Gastroesophageal sphincter (tissue), 4 donors: ENCODE data around the gene TAF12. TPM values are rescaled to one million over a fixed set of nuclear protein-coding genes. Genes with fewer than 3 reads are reported as not detected.

ENCODE experiments used
- ATAC-seq: fragments of 150-250 bp; one replicate; pipeline ENCODE4 v1.9.1; 2016; ENCODE audit warnings: mild to moderate bottlenecking, moderate library complexity
- H3K27ac ChIP-seq, 4 donors: fragments of 200-600 bp; sonication (generic) in 3 of 4; 1 replicate in 3 of 4; 2 replicates in 1 of 4; pipeline ENCODE4 v1.5.1; 2016 to 2019
- H3K27me3 ChIP-seq: fragments of 200-600 bp; sonication (generic); one replicate; pipeline ENCODE4 v1.5.1; 2019
- H3K36me3 ChIP-seq, 2 donors: fragments of 200-600 bp; sonication (generic); one replicate each; pipeline ENCODE4 v1.5.1; 2019; ENCODE audit warnings: control low read depth in 1 of 2
- H3K4me1 ChIP-seq, 3 donors: fragments of 200-600 bp; sonication (generic); 1 replicate in 2 of 3; 2 replicates in 1 of 3; pipeline ENCODE4 v1.5.1; 2016 to 2019; ENCODE audit warnings: control low read depth in 2 of 3
- H3K4me3 ChIP-seq, 2 donors: fragments of 200-600 bp; sonication (generic); one replicate each; pipeline ENCODE4 v1.5.1; 2019; ENCODE audit warnings: mild to moderate bottlenecking in 1 of 2, moderate library complexity in 1 of 2
- H3K9me3 ChIP-seq, 3 donors: fragments of 200-600 bp; sonication (generic); one replicate each; pipeline ENCODE4 v1.5.1; 2017 to 2019; ENCODE audit warnings: control low read depth in 2 of 3
- EP300 ChIP-seq: sonication (generic); formaldehyde crosslinking; IDR thresholded peaks from one replicate; pipeline ENCODE4 v1.6.1; 2017; ENCODE audit warnings: antibody characterized with exemption, mild to moderate bottlenecking
- POLR2A ChIP-seq, 2 donors: fragments of 450-650 bp; IDR thresholded peaks; one replicate each; pipeline ENCODE4 v1.6.1; 2017; ENCODE audit warnings: antibody characterized with exemption in 2 of 2, mild to moderate bottlenecking in 2 of 2, moderate library complexity in 1 of 2
- POLR2AphosphoS5 ChIP-seq: sonication (generic); formaldehyde crosslinking; IDR thresholded peaks from one replicate; pipeline ENCODE4 v1.6.1; 2017; ENCODE audit warnings: antibody characterized with exemption
- WGBS, 2 donors: methylation state at CpG; one replicate each; pipeline ENCODE4 v1.1.5; 2018; ENCODE audit warnings: low coverage in 1 of 2; 5-methylcytosine and 5-hydroxymethylcytosine counted together
- total RNA-seq, 4 donors: library from RNA; depleted of rRNA; stranded (reverse); fragments of >200 nt; gene quantifications; one replicate each; pipeline ENCODE4 v1.1.0, GENCODE V29; 2016
- TF ChIP-seq, protein P1 (sequence below), 4 experiments: fragments of 200-600 bp in 2 of 4; fragments of 450-650 bp in 2 of 4; sonication (generic) in 1 of 4; IDR thresholded peaks; one replicate each; pipeline ENCODE4 v1.5.1; 2017 to 2019; ENCODE audit warnings: antibody characterized with exemption in 4 of 4, mild to moderate bottlenecking in 2 of 4, moderate library complexity in 2 of 4

Gene TAF12
- total RNA-seq, 4 donors from 2014 or later: 12.4 to 22.3 (median 16.7) TPM

DNA sequence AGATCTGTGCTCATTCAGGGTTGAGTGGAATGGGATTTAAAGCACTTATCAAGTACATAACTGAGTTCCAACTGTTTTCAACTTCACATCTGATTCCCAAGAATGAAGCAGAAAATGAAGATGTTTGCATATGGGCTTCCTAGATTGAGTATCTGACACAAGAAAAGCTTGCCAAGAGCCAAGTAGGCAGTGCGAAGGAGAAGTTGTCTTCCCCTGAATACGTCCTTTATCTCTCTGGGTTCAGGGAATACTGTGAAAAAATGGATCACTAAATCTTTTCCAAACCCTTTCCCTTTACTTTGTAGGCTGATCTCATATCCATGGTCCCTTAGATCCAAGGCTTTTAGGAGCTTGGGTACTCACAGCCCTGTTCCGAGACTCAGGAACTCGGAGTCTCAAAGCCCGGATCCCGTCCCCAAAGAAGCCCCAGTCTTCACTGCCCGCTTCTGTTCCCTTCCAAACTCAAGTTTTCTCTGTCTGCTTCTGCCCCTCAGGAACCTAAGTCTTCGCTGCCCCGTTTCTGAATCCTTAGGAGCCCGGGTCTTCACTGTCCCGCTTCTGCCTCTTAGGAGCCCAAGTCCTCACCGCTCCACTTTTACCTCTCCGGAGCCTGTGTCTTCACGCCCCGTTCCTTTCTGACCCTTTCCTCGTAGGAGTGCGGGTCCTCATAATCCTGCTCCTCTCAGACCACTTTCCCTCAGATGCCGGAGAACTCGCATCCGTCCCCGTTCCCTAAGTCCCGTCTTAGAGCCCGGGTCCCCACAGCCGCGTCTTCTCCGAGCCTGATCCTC, 616 bp downstream of the TAF12 start:
- Histone ChIP-seq H3K36me3 (no peaks in the 10 kb centered on the region), H3K27me3 (no peaks in the 10 kb centered on the region), H3K4me3 (peak overlapping the region; percentile 74 to 78), H3K27ac (peak overlapping the region; percentile 70 to 92 (median 88)), H3K9me3 (no peaks in the 10 kb centered on the region), H3K4me1 (peaks cover 0 to 46% (median 8%) of the 10 kb centered on the region in 3 donors)
- 0 to 1% methylated on average over 10 to 26 of the region's 26 CpGs for WGBS, 2 donors
- peak; percentile 55 for ATAC-seq
- no peak for TF ChIP-seq POLR2AphosphoS5
- TF ChIP-seq, protein P1, sequence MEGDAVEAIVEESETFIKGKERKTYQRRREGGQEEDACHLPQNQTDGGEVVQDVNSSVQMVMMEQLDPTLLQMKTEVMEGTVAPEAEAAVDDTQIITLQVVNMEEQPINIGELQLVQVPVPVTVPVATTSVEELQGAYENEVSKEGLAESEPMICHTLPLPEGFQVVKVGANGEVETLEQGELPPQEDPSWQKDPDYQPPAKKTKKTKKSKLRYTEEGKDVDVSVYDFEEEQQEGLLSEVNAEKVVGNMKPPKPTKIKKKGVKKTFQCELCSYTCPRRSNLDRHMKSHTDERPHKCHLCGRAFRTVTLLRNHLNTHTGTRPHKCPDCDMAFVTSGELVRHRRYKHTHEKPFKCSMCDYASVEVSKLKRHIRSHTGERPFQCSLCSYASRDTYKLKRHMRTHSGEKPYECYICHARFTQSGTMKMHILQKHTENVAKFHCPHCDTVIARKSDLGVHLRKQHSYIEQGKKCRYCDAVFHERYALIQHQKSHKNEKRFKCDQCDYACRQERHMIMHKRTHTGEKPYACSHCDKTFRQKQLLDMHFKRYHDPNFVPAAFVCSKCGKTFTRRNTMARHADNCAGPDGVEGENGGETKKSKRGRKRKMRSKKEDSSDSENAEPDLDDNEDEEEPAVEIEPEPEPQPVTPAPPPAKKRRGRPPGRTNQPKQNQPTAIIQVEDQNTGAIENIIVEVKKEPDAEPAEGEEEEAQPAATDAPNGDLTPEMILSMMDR (IDR thresholded peaks at IDR 0.05): no peak
- no peak for TF ChIP-seq EP300
- no peak for TF ChIP-seq POLR2A (IDR thresholded peaks at IDR 0.05)

GRCh38 chr1:28640766-28641165, 2.1 kb downstream of the TAF12 start:
- Histone ChIP-seq H3K4me3 (no peak overlapping the region), H3K27ac (no peak overlapping the region), H3K27me3 (no peaks in the 10 kb centered on the region), H3K4me1 (peaks cover 0 to 44% (median 8%) of the 10 kb centered on the region in 3 donors), H3K36me3 (peaks cover 0 to 5% of the 10 kb centered on the region in 2 donors), H3K9me3 (no peaks in the 10 kb centered on the region)
- WGBS, 2 donors: 63 to 67% methylated on average over 1 of the region's 1 CpG
- ATAC-seq: no peak
- TF ChIP-seq POLR2AphosphoS5 (no peak), POLR2A (IDR thresholded peaks at IDR 0.05) (no peak), EP300 (no peak)
- TF ChIP-seq, protein P1 (IDR thresholded peaks at IDR 0.05): no peak

- H3K4me3 ChIP-seq: no peak overlapping the region
- no peaks in the 10 kb centered on the region for H3K4me1 ChIP-seq
- TF ChIP-seq POLR2A (IDR thresholded peaks at IDR 0.05): no peak
- TF ChIP-seq, protein P1 (IDR thresholded peaks at IDR 0.05): no peak
- WGBS, 2 donors: 89 to 95% methylated on average over 1 to 4 of the region's 4 CpGs
- ATAC-seq: no peak
- H3K9me3 ChIP-seq: no peaks in the 10 kb centered on the region
- H3K27me3 ChIP-seq: no peaks in the 10 kb centered on the region
- peaks cover 0 to 5% of the 10 kb centered on the region in 2 donors for H3K36me3 ChIP-seq
- no peak overlapping the region for H3K27ac ChIP-seq
Measured at GRCh38 chr1:28632560-28632959, 10.3 kb downstream of the TAF12 start.

DNA sequence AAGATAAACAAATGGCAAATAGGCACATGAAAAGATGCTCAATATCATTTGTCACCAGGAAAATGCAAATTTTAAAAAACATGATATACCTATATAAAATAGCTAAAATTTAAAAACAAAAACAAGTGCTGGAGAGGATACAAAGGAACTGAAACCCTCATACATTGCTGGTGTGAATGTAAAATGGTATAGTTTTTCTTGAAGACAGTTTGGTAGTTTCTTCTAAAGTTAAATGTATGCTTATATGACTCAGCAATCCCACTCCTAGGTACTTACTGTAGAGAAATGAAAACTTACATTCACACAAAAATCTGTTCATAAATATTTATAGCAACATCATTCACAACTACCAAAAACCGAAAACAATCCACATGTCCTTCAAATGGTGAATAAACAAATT, 11.2 kb downstream of the TAF12 start:
- H3K9me3 ChIP-seq: no peaks in the 10 kb centered on the region
- 88 to 100% methylated on average over 1 of the region's 1 CpG for WGBS, 2 donors
- no peak overlapping the region for H3K27ac ChIP-seq
- H3K27me3 ChIP-seq: no peaks in the 10 kb centered on the region
- H3K4me1 ChIP-seq: no peaks in the 10 kb centered on the region
- peaks cover 0 to 2% of the 10 kb centered on the region in 2 donors for H3K36me3 ChIP-seq
- TF ChIP-seq, protein P1 (IDR thresholded peaks at IDR 0.05): no peak
- no peak for TF ChIP-seq EP300
- no peak for TF ChIP-seq POLR2A (IDR thresholded peaks at IDR 0.05)
- no peak for TF ChIP-seq POLR2AphosphoS5
- H3K4me3 ChIP-seq: no peak overlapping the region
- no peak for ATAC-seq

DNA sequence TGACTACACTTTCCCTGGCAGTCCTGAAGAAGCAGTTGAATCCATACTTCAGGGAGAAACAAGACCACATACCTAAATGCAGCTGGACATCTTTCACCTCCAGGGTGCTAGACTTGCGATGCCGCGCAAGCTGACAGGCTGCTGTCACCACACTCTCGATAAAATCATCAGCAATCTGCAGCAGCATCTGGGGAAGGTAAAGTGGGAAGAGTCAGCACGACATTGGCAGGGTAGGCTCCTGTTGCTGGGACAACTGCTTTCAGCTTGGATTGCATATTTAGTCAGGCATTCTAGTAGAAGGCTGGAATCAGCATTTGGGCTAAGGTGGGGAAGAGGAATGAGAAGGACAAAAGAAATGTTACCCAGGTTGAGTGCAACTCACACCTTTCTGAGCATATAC, 29.7 kb downstream of the TAF12 start:
- no peak for ATAC-seq
- no peak overlapping the region for H3K4me3 ChIP-seq
- peaks cover 2 to 99% of the 10 kb centered on the region in 2 donors for H3K36me3 ChIP-seq
- H3K27me3 ChIP-seq: no peaks in the 10 kb centered on the region
- no peaks in the 10 kb centered on the region for H3K4me1 ChIP-seq
- no peak overlapping the region for H3K27ac ChIP-seq
- 83% methylated on average over 1 of the region's 5 CpGs; no CpG with 5 or more reads in 1 of the 2 donors for WGBS, 2 donors
- TF ChIP-seq POLR2A (IDR thresholded peaks at IDR 0.05) (no peak), EP300 (no peak), POLR2AphosphoS5 (no peak)
- TF ChIP-seq, protein P1 (IDR thresholded peaks at IDR 0.05): no peak
- no peaks in the 10 kb centered on the region for H3K9me3 ChIP-seq
